Keratinocyte (primary cell): ENCODE data around the gene CNTLN. TPM values are rescaled to one million over a fixed set of nuclear protein-coding genes. Genes with fewer than 3 reads are reported as not detected.

Source experiments
- DNase-seq: peaks from one replicate; pipeline ENCODE4 v3.0.0-alpha.2; 2011; ENCODE audit warnings: low read depth, missing footprints, low spot score
- FAIRE-seq: peaks from 2 replicates; lab custom pipeline; 2011; peaks lifted over from hg19 to GRCh38; lab: Jason Lieb, UNC
- H2AFZ ChIP-seq: 2 replicates; pipeline ENCODE4 v1.6.0; 2012; ENCODE audit warnings: low read length, control low read depth, inconsistent platforms; ENCODE audit not compliant: control insufficient read depth
- H3K27ac ChIP-seq: 2 replicates; pipeline ENCODE4 v1.5.1; 2011; ENCODE audit warnings: low read length; ENCODE audit not compliant: control insufficient read depth, insufficient read depth
- H3K27me3 ChIP-seq: 3 replicates; pipeline ENCODE4 v1.6.0; 2011; ENCODE audit warnings: low read length; ENCODE audit not compliant: control insufficient read depth, insufficient read depth; ENCODE audit errors: extremely low read depth
- H3K36me3 ChIP-seq, 2 experiments: 2 replicates in 1 of 2; 3 replicates in 1 of 2; pipeline ENCODE4 v1.5.1; 2011; ENCODE audit warnings: low read length in 2 of 2, mild to moderate bottlenecking in 1 of 2; ENCODE audit not compliant: control insufficient read depth in 2 of 2, insufficient read depth in 2 of 2; ENCODE audit errors: extremely low read depth in 1 of 2
- H3K4me1 ChIP-seq: 3 replicates; pipeline ENCODE4 v1.5.1; 2011; ENCODE audit warnings: low read length; ENCODE audit not compliant: control insufficient read depth, insufficient read depth; ENCODE audit errors: extremely low read depth
- H3K4me2 ChIP-seq: 3 replicates; pipeline ENCODE4 v1.6.0; 2011; ENCODE audit warnings: low read depth, low read length; ENCODE audit not compliant: control insufficient read depth, insufficient read depth; ENCODE audit errors: extremely low read depth
- H3K4me3 ChIP-seq, 3 experiments: fragments of 200-600 bp in 1 of 3; sonication (generic) in 1 of 3; 2 replicates in 2 of 3; 3 replicates in 1 of 3; pipeline ENCODE4 v1.5.1; 2011 to 2016; ENCODE audit warnings: low read length in 3 of 3, mild to moderate bottlenecking in 3 of 3, control low read depth in 2 of 3, inconsistent platforms in 1 of 3, low read depth in 1 of 3, mixed read lengths in 1 of 3, mixed run types in 1 of 3, moderate library complexity in 1 of 3; ENCODE audit not compliant: control insufficient read depth in 2 of 3, insufficient read depth in 2 of 3; ENCODE audit errors: extremely low read depth in 1 of 3
- H3K79me2 ChIP-seq: 2 replicates; pipeline ENCODE4 v1.6.0; 2012; ENCODE audit warnings: low read length; ENCODE audit not compliant: control insufficient read depth, insufficient read depth
- H3K9ac ChIP-seq: 3 replicates; pipeline ENCODE4 v1.6.0; 2011; ENCODE audit warnings: low read length; ENCODE audit not compliant: control insufficient read depth, insufficient read depth; ENCODE audit errors: extremely low read depth
- H3K9me1 ChIP-seq: 3 replicates; pipeline ENCODE4 v1.6.0; 2011; ENCODE audit warnings: low read length; ENCODE audit not compliant: control insufficient read depth, insufficient read depth; ENCODE audit errors: extremely low read depth
- H3K9me3 ChIP-seq: 2 replicates; pipeline ENCODE4 v1.5.1; 2012; ENCODE audit warnings: low read depth, low read length; ENCODE audit not compliant: control insufficient read depth
- H4K20me1 ChIP-seq: 3 replicates; pipeline ENCODE4 v1.6.0; 2011; ENCODE audit warnings: low read length; ENCODE audit not compliant: control insufficient read depth, insufficient read depth; ENCODE audit errors: extremely low read depth
- CTCF ChIP-seq, 3 experiments: IDR thresholded peaks in 1 of 3; conservative IDR thresholded peaks in 1 of 3; optimal IDR thresholded peaks in 1 of 3; 2 replicates in 2 of 3; 3 replicates in 1 of 3; pipeline versions ENCODE3 to v1.5.1; 2011; ENCODE audit warnings: low read length in 3 of 3, mild to moderate bottlenecking in 3 of 3, moderate library complexity in 2 of 3, control low read depth in 1 of 3, inconsistent platforms in 1 of 3; ENCODE audit not compliant: insufficient read depth in 2 of 3; ENCODE audit errors: extremely low read depth in 1 of 3
- EZH2 ChIP-seq: IDR thresholded peaks from one replicate; pipeline ENCODE4 v1.6.1; 2012; ENCODE audit warnings: inconsistent platforms, mild to moderate bottlenecking, low read length, moderate library complexity
- dilution Hi-C: fragments of 300-500 bp; cut with MboI; formaldehyde crosslinking; loops from one replicate; pipeline ENCODE4 v1.7.0; 2020; ENCODE audit warnings: low sequenced_read_pairs; ENCODE audit not compliant: extremely low pct_ligation_motif_present
- polyA plus RNA-seq, 5 experiments: library from polyadenylated mRNA; depleted of rRNA in 3 of 5; stranded (reverse) in 3 of 5; stranded (forward) in 1 of 5; unstranded in 1 of 5; fragments of >200 nt; gene quantifications; 1 replicate in 1 of 5; 2 replicates in 3 of 5; 3 replicates in 1 of 5; pipeline versions ENCODE4 v1.2.1 to v1.2.3, GENCODE V29; 2011 to 2012; ENCODE audit warnings: missing spikeins in 2 of 5, low read depth in 1 of 5, low replicate concordance in 1 of 5

The CNTLN gene
- polyA plus RNA-seq, 1 donor (not counting 4 experiments of a cell fraction or from before 2014, with no cell fraction given): 2.4 TPM

- H3K27ac ChIP-seq: no peak overlapping the region
- H3K36me3 ChIP-seq: no peaks in the 10 kb centered on the region
- no peak for TF ChIP-seq EZH2
- TF ChIP-seq CTCF (optimal IDR thresholded peaks at IDR 0.05 in 1 of 3, IDR thresholded peaks at IDR 0.05 in 1 of 3, conservative IDR thresholded peaks at IDR 0.05 in 1 of 3; ENCODE audit: extremely low read depth in 1 of 3, insufficient read depth in 2 of 3, low read length in 3 of 3): no peak
- no peak overlapping the region for H3K4me2 ChIP-seq
- H3K4me1 ChIP-seq: no peaks in the 10 kb centered on the region
- H3K27me3 ChIP-seq: no peaks in the 10 kb centered on the region
- dilution Hi-C loops: no loop called here
- FAIRE-seq (no peak), DNase-seq (no peak)
- no peaks in the 10 kb centered on the region for H3K9me3 ChIP-seq
- H3K79me2 ChIP-seq: no peaks in the 10 kb centered on the region
- no peaks in the 10 kb centered on the region for H4K20me1 ChIP-seq
- no peak overlapping the region for H3K4me3 ChIP-seq
- no peak overlapping the region for H3K9ac ChIP-seq
- H2AFZ ChIP-seq: no peak overlapping the region
- H3K9me1 ChIP-seq: no peaks in the 10 kb centered on the region
Measured at GRCh38 chr9:17120203-17120602, 14.6 kb upstream of the CNTLN start.

- DNase-seq (no peak), FAIRE-seq (no peak)
Measured at GRCh38 chr9:17121264-17121663, 13.6 kb upstream of the CNTLN start.

More at GRCh38 chr9:17121264-17121663, 13.6 kb upstream of the CNTLN start:
- Histone ChIP-seq H3K9ac (no peak overlapping the region), H3K27me3 (peaks cover 4% of the 10 kb centered on the region), H3K4me3 (no peak overlapping the region), H2AFZ (no peak overlapping the region), H3K4me1 (no peaks in the 10 kb centered on the region), H3K9me1 (no peaks in the 10 kb centered on the region), H3K36me3 (no peaks in the 10 kb centered on the region), H3K27ac (no peak overlapping the region), H3K9me3 (no peaks in the 10 kb centered on the region), H3K79me2 (no peaks in the 10 kb centered on the region), H3K4me2 (no peak overlapping the region), H4K20me1 (no peaks in the 10 kb centered on the region)
- dilution Hi-C loops: no loop called here
- TF ChIP-seq CTCF (optimal IDR thresholded peaks at IDR 0.05 in 1 of 3, IDR thresholded peaks at IDR 0.05 in 1 of 3, conservative IDR thresholded peaks at IDR 0.05 in 1 of 3; ENCODE audit: extremely low read depth in 1 of 3, insufficient read depth in 2 of 3, low read length in 3 of 3) (no peak), EZH2 (no peak)
